HFF-Myc (cell line): ENCODE measurements around the gene THPO.
"Not testable (repeated sequence)": the region's sequence is repeated elsewhere in the genome, so short reads cannot be mapped to it uniquely, and the experiment has no call there.

Experiments
- DNase-seq: peaks from one replicate; pipeline ENCODE4 v3.0.0-alpha.2; 2011; ENCODE audit warnings: low read depth; ENCODE audit errors: extremely low read depth
- H3K4me3 ChIP-seq: replicated peaks from 2 replicates; pipeline ENCODE4 v1.5.1; 2011; ENCODE audit warnings: low read depth, mild to moderate bottlenecking, control low read depth, low read length
- TF ChIP-seq, protein P1 (sequence below): IDR thresholded peaks from 2 replicates; pipeline ENCODE4 v1.5.1; 2012; ENCODE audit warnings: mild to moderate bottlenecking, low read depth, low read length, control low read depth; ENCODE audit errors: missing control alignments

THPO gene

DNA sequence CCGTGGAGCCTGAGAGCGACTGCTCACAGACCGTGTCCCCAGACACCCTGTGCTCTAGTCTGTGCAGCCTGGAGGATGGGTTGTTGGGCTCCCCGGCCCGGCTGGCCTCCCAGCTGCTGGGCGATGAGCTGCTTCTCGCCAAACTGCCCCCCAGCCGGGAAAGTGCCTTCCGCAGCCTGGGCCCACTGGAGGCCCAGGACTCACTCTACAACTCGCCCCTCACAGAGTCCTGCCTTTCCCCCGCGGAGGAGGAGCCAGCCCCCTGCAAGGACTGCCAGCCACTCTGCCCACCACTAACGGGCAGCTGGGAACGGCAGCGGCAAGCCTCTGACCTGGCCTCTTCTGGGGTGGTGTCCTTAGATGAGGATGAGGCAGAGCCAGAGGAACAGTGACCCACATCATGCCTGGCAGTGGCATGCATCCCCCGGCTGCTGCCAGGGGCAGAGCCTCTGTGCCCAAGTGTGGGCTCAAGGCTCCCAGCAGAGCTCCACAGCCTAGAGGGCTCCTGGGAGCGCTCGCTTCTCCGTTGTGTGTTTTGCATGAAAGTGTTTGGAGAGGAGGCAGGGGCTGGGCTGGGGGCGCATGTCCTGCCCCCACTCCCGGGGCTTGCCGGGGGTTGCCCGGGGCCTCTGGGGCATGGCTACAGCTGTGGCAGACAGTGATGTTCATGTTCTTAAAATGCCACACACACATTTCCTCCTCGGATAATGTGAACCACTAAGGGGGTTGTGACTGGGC lies 33.3 kb downstream of the THPO start:
- TF ChIP-seq, protein P1, sequence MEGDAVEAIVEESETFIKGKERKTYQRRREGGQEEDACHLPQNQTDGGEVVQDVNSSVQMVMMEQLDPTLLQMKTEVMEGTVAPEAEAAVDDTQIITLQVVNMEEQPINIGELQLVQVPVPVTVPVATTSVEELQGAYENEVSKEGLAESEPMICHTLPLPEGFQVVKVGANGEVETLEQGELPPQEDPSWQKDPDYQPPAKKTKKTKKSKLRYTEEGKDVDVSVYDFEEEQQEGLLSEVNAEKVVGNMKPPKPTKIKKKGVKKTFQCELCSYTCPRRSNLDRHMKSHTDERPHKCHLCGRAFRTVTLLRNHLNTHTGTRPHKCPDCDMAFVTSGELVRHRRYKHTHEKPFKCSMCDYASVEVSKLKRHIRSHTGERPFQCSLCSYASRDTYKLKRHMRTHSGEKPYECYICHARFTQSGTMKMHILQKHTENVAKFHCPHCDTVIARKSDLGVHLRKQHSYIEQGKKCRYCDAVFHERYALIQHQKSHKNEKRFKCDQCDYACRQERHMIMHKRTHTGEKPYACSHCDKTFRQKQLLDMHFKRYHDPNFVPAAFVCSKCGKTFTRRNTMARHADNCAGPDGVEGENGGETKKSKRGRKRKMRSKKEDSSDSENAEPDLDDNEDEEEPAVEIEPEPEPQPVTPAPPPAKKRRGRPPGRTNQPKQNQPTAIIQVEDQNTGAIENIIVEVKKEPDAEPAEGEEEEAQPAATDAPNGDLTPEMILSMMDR = no peak
- DNase-seq = no peak

DNA sequence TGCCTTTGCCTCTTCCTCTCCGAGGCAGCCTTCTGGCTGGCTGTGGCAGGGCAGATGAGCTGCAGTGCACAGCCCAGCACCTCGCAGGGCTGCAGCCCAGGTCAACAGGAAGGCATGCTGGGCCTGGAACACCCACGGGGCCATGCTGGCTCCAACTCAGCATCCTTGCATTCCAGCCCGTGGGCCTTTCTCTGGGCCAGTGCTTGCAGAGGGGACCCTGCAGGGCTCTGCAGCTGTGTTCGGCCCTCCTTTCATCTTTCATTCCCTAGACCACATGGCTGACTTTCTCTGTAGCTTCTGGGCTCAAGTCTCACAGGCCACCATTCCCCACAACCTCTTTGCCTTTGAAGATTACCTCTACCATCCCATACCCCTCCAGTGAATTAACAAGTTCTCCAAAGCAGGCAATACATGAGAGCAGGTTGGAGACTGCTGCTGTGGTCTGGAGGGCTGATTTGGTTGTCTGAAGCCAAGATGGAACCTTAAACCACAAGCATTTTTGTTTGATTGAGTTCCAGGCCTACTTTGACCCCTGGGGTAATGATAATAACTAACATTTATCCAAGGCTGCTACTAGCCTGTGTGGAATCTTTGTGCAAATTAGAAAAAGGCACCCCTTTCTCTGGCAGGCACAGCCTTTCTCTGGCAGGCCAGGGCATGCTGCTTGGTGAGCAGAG lies 34.7 kb downstream of the THPO start:
- TF ChIP-seq, protein P1 = no peak
- H3K4me3 ChIP-seq = no peak overlapping the region
- DNase-seq = no peak

More for the DNA sequence above, 33.3 kb downstream of the THPO start:
- no peak overlapping the region for H3K4me3 ChIP-seq

DNA sequence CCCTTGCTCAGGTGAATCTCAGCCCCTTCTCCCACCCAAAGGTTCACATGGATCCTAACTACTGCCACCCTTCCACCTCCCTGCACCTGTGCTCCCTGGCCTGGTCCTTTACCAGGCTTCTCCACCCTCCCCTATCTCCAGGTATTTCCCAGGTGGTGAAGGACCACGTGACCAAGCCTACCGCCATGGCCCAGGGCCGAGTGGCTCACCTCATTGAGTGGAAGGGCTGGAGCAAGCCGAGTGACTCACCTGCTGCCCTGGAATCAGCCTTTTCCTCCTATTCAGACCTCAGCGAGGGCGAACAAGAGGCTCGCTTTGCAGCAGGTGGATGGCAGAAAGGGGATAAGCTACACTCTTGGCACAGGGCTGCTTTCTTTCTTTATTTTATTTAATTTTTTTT lies 36.1 kb downstream of the THPO start:
- no peak for DNase-seq
- no peak overlapping the region for H3K4me3 ChIP-seq
- TF ChIP-seq, protein P1 = no peak

DNA sequence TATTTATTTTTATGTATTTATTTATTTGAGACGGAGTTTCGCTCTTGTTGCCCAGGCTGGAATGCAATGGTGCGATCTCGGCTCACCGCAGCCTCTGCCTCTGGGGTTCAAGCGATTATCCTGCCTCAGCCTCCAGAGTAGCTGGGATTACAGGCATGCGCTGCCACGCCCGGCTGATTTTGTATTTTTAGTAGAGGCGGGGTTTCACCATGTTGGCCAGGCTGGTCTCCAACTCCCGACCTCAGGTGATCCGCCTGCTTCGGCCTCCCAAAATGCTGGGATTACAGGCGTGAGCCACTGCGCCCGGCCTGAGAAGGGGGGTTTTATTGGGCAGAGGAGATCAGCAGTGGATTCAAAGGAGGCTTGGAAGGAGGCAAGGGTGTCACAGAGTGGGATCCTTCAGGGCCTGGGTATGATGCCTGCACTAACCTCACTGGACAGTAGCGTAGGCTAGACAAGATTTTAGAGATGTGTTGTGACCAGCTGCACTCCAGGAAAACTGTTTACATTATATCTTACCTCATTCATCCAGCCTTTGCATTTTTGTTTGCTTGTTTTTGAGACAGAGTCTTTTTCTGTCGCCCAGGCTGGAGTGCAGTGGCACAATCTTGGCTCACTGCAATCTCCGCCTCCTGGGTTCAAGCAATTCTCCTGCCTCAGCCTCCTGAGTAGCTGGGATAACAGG lies 38.4 kb downstream of the THPO start:
- H3K4me3 ChIP-seq, DNase-seq: not testable (repeated sequence)

DNA sequence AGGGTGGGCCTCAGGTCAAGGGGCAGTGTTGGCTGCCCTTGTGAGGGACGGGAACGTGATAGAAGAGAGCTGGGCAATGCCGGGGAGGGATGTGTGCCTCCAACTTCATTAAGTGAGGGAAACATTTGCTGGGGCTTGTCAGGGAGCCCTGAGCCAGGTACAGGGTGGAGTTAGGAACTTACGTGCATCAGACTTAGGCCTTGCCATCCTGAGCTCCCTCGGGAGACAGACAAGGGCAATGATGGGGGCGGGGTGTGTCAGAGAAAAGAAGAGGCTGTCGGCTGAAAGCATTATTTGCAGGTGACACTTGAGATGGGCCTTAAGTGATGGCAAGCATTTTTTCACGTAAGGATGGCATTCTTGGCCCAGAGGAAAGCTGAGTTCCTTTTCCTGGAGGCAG lies 39.0 kb downstream of the THPO start:
- H3K4me3 ChIP-seq = no peak overlapping the region
- TF ChIP-seq, protein P1 = no peak
- DNase-seq = no peak

DNA sequence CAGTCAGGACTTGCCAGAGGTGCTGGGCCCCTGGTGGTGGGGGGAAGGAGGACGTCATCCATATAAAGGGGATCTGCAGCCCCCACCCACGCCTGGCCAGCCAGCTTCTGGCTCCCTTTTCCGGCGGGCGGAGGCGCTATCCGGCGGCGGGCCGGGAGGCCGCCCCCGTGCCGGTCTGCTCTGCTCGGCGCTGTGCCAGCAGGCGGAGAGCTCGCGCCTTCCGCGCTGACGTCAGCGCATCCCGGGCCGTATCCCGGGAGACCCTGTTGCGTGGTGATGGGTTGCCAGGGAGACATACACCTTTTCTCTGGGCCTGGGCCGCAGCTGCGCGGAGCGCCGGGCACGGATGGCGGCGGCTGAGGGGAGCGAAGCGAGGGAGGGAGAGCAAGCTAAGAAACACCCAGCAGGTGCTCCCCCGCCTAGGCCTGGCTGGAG lies 39.5 kb downstream of the THPO start:
- no peak overlapping the region for H3K4me3 ChIP-seq
- DNase-seq = no peak
- TF ChIP-seq, protein P1 = no peak

DNA sequence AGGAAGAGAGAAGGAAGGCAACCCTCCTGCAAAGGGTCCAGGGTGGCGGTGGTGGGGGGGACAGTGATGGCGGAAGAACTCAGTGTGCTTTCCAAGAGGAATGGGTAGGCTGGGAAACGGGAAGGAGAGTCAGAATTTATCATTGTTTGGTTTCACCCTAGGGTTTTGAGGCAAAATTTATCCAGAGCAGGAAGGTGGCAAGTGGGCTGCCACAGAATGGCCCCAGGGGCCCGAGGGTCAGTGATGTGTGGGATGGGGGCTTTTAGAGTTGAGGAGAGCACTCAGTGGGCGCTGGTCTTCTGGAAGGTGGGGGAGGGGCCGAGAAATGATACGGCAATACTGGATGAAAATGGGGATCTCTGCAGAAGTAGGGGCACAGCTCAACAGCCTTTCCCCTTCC lies 40.0 kb downstream of the THPO start:
- TF ChIP-seq, protein P1 = no peak
- DNase-seq = no peak
- H3K4me3 ChIP-seq = no peak overlapping the region
